H1 (cell line): ENCODE data around the gene RPL41. TPM values are rescaled to one million over a fixed set of nuclear protein-coding genes. Genes with fewer than 3 reads are reported as not detected.

Source experiments
- CHD7 ChIP-seq: fragments of 300-600 bp; sonication (generic); IDR thresholded peaks from 2 replicates; pipeline ENCODE4 v1.7.1; 2012; ENCODE audit warnings: low read length, moderate library complexity, mild to moderate bottlenecking, inconsistent platforms; ENCODE audit not compliant: insufficient replicate concordance
- SIN3A ChIP-seq, 2 experiments: IDR thresholded peaks in 1 of 2; conservative IDR thresholded peaks in 1 of 2; 2 replicates each; pipeline ENCODE4 v1.6.1; 2011 to 2012; ENCODE audit warnings: low read length in 2 of 2, improper control_type of control experiment in 1 of 2, low read depth in 1 of 2, mild to moderate bottlenecking in 1 of 2
- SP4 ChIP-seq: IDR thresholded peaks from 2 replicates; pipeline ENCODE4 v1.6.1; 2012; ENCODE audit warnings: low read length, inconsistent platforms
- polyA plus RNA-seq, 7 experiments: library from polyadenylated mRNA; depleted of rRNA in 3 of 7; stranded (reverse) in 5 of 7; unstranded in 2 of 7; fragments of >200 nt in 5 of 7; fragments of 200-250 nt in 2 of 7; gene quantifications; 1 replicate in 5 of 7; 2 replicates in 1 of 7; 4 replicates in 1 of 7; pipeline versions ENCODE4 v1.2.1 to v1.2.3, GENCODE V29; 2011 to 2013; ENCODE audit warnings: missing spikeins in 2 of 7, mixed read lengths in 2 of 7
- total RNA-seq: library from RNA; stranded (reverse); fragmentation: NEBNext Ultra II Directional; extraction: Animal tissue kit (Norgen Biotek cat#: 25700); gene quantifications from 2 replicates; pipeline ENCODE4 v1.2.1, GENCODE V29; 2021

RPL41 gene
- total and polyA plus RNA-seq, 2 of the 8 experiments (the other 6 are each of a cell fraction or from before 2014, with no cell fraction given) = 4,440 to 16,488 TPM

- TF ChIP-seq CHD7 = no peak
- TF ChIP-seq SIN3A (conservative IDR thresholded peaks at IDR 0.05 in 1 of 2, IDR thresholded peaks at IDR 0.05 in 1 of 2; ENCODE audit: low read depth in 1 of 2, low read length in 2 of 2) = no peak
- TF ChIP-seq SP4 = no peak
Measured at GRCh38 chr12:56122637-56123036, 6.2 kb downstream of the RPL41 start (continued).
